ENCODE results near the gene SMR3A.

- no peak for TF ChIP-seq ZNF76 (tag by site-specific recombination; IDR thresholded peaks at IDR 0.05; ENCODE audit: borderline replicate concordance, low read depth)
- no peak for TF ChIP-seq ZNF830 (tag by site-specific recombination; IDR thresholded peaks at IDR 0.05; ENCODE audit: low read depth)
- peak; percentile 36; the same call in 1 of the 2 replicates for TF ChIP-seq ATF2 (tag by site-specific recombination; IDR thresholded peaks at IDR 0.05; ENCODE audit: low read depth)
- no peak for TF ChIP-seq ZNF155 (tag by site-specific recombination; IDR thresholded peaks at IDR 0.05)
- TF ChIP-seq SCRT1 (tag by site-specific recombination; IDR thresholded peaks at IDR 0.05; ENCODE audit: borderline replicate concordance), result no peak
- no peak for TF ChIP-seq CTCF (tag by site-specific recombination; IDR thresholded peaks at IDR 0.05)
- TF ChIP-seq KLF16 (tag by site-specific recombination; IDR thresholded peaks at IDR 0.05), result no peak
- TF ChIP-seq ZNF549 (tag by site-specific recombination; IDR thresholded peaks at IDR 0.05), result no peak
- TF ChIP-seq ZNF24 (tag by site-specific recombination; IDR thresholded peaks at IDR 0.05), result no peak
- TF ChIP-seq HOXA7 (CRISPR knock-in tag; IDR thresholded peaks at IDR 0.05; ENCODE audit: borderline replicate concordance), result no peak
Measured at GRCh38 chr4:70371987-70372386, 11.4 kb downstream of the SMR3A start.

All from HEK293 (cell line).